Cardiac septum (tissue), 1 donor: Measurements from ENCODE around the gene ACSM6. TPM values are rescaled to one million over a fixed set of nuclear protein-coding genes. Genes with fewer than 3 reads are reported as not detected.
A peak's percentile ranks its signal among the peaks of the same experiment; 100 is the strongest.
"Not testable (repeated sequence)": the region's sequence is repeated elsewhere in the genome, so short reads cannot be mapped to it uniquely, and the experiment has no call there.

Source experiments
- DNase-seq: peaks from one replicate; pipeline ENCODE4 v3.0.0-alpha.2; 2020; ENCODE audit warnings: low spot score
- intact Hi-C: fragments of 100-400 bp; cut with DNase I; formaldehyde crosslinking; loops from one replicate; pipeline ENCODE4 v1.14.0; 2022
- long read RNA-seq: library from polyadenylated mRNA; unstranded; transcript quantifications from one replicate; pipeline ENCODE4 v2.0.0, GENCODE V29; 2021
- total RNA-seq: library from RNA; stranded (reverse); fragmentation: NEBNext Ultra II Directional; extraction: Animal tissue kit (Norgen Biotek cat#: 25700); gene quantifications from one replicate; pipeline ENCODE4 v1.2.1, GENCODE V29; 2021
- donor health status: DM: no; HTN: no; CAD: no.

The ACSM6 gene
- total RNA-seq, result 0.30 TPM
- long read RNA-seq, partial matches to known transcripts, result 0 of 5 reads
- long read RNA-seq, other reads (novel, unspliced or antisense), result 5 of 5 reads

DNA sequence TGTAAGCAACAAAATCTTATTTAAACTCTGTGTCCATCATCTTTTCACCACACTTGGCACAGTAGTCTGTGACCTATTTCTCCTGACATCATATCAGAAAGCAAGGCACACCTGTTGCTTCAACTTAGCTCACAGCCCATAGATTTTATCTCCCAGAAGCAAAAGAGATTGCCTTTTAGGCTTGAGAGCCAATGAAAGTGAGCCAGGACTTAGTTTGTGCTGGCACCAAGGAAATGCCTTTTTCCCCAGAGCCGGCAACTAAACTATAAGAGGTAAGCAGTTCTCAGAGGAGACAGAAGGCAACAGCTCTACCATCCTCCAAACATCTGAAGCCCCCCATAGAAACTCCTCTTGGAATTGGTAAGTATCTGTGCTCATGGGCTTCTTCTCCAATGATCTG, at the start of gene ACSM6:
Gene ACSM6 (plus strand): TSS at position 295 of the 400 bp plus-strand sequence. CDS start 248 bp downstream, outside the sequence.
- no peak for DNase-seq
- intact Hi-C loops, result no loop called here

- intact Hi-C loops, result no loop called here
- DNase-seq, result no peak
These were observed 25.3 kb upstream of the ACSM6 start for GRCh38 chr10:95168694-95169093.

DNA sequence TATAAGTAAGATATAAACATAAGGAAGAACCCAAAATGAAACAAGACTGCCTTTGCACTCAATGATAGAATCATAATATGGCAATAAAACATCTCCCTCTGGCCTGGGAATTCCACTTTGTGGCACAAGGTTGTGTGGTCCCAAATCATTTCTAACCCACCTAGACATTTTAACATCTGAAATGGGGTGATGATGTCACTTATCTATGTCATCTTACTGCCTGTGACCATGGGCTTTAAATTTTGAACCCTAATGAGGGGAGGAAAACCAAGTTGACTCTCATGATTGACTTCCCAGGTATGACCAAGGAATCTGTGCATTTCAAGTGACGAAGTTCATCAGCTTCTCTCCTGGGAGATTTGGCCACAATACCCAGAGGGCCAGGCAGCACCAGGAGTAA, 24.5 kb upstream of the ACSM6 start:
- DNase-seq, result no peak
- intact Hi-C loops, result no loop called here

DNA sequence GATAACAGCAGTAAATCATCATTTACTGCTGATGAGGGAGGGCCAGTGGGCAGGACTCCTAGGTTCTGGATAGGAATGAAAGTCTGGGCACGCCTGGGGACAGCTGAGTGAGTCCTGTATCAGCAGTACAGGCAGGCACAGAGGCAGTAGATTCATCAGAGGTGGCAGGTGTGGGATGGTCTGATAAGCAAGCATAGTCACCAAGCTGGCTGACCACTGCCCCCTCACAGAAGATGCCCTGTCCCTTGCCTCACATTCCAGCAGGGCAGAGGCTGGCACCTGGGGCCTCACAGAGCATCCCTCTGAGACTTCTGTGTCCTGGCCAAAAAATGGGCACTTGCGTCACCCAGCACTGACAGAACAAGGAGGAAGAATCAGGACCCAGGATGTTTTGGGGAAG, 23.2 kb upstream of the ACSM6 start:
- intact Hi-C loops, result no loop called here
- DNase-seq, result no peak

DNA sequence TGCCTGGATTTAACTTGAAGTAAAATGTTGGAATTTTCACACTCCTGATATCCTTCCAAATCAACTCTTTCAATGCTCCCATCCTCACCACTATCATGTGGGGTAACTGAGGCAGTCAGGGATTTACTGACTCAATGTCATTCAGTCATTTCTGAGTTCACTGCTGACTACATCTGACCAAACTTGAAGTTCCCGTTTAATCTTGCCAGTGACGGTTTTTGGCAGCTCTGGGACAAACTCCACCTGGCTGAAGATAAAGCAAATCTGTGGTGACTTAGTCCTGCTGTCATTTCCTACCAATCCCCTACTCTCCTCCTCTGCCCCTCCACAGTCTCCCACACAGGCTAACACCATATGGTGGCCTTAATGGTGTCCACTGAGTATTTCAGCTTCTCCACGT, 22.7 kb upstream of the ACSM6 start:
- intact Hi-C loops, result no loop called here
- DNase-seq, result no peak

- intact Hi-C loops, result no loop called here
- DNase-seq, result no peak
These were observed 21.2 kb upstream of the ACSM6 start for GRCh38 chr10:95172851-95173250.

GRCh38 chr10:95176101-95176500, 17.9 kb upstream of the ACSM6 start:
- intact Hi-C loops, result no loop called here
- DNase-seq, result no peak

DNA sequence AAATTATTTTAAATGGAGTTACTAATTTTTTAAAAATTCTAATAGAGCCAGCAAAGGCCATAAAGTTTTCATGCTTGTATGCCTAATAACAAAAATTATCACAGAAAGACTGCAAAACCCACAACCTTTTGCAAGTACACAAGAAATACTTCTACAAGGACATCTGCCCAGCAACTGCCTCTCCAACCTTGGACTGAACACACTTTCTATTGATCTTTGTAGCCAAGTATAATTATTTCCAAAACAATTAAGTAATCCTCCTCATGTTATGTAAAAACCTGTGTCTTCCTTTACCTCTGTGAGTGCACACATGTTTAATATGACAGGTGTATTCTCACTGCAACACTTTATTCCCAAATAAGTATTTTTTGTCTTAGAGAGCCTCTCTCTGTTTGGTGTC, 16.6 kb upstream of the ACSM6 start:
- no peak for DNase-seq
- intact Hi-C loops, result no loop called here

DNA sequence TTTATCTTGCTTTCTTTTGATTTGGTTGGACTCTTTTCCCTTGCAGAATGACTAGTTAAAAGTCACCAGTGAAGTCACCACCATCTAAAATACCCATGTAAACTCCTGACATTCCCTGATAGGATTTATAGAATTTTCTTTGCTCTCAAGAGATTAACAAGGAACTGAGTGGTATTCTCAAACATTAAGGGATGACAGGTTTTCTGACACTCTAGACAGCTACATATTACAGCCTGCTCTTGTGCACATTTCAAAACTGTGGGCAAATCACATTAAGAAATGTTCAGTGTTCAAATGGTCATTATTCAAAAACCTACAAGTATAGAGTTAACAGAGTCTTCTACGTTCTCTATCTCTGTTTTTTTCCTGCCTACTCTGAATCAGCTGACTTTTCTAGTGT, 15.8 kb upstream of the ACSM6 start:
- no peak for DNase-seq
- intact Hi-C loops, result no loop called here

DNA sequence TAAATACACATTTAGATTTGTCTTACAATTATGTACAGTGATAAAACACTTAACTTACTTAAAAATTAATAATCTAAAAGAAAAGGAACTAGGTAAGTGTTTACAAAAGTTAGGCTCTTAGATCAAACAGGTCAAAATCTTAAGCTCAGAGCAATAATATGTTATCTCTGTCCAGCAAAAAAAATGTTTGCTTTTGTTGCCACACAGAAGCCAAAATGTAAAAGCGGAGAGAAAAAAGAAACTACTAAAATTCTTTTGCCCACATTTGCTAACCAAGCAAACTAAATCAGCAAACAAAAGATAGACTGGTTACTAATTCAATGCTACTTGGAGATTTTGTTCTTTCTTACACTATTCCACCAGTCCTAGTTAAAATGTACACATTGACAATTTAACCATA, 15.2 kb upstream of the ACSM6 start:
- no peak for DNase-seq
- intact Hi-C loops, result no loop called here

- intact Hi-C loops, result loop anchor here (5.0 kb wide), 1 partner anchor 181 kb away; no protein-coding TSS in a partner anchor
- DNase-seq, result no peak
These were observed 12.3 kb upstream of the ACSM6 start for GRCh38 chr10:95181726-95182125.

DNA sequence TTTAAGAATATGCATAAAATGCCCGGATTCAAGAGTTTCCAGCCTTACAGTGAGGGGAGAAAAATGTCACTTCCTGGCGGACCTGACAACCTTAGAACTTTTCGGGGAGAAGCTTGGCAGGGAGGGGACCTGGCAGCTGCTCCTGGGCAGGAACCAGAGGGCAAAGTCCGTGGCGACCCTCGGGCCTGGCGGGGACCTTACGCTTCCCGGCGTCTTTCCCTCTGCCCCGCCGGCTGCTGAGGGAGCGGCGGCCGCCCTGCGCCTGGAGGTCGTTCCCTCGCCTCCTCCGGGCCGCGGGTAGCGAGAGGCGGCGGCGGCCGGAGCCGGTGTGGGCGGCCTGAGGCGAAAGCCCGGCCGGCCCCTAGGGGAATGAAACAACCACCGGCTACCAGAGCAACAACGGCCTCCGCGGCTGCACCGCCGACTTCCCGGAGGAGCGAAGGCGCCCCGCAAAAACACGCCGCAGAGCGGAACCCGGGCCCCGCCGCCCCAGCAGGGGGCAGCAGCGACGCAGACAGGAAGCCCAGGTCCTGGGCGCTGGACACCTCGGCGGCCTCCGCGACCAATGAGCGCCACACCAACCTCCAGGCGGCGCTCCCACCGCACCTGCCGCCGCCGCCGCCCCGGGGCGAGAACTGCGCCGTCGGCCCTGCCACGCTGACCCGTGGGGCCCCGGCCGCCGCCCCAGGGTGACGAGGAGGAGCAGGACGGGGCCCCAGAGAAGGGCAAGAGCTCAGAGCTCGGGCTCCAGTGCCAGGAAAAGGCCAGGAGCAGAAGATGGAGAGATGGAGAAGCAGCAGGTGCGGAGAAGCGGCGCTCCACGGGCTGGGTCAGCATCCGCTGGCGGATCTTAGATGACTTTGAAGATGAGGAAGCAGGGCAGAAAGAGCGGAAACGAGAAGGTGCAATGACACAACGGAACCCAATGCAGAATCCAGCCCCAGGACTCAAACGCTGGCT, 10.5 kb upstream of the ACSM6 start:
- intact Hi-C loops, result loop anchor here (5.0 kb wide), 1 partner anchor 179 kb away; no protein-coding TSS in a partner anchor
- DNase-seq, result peak; percentile 95

DNA sequence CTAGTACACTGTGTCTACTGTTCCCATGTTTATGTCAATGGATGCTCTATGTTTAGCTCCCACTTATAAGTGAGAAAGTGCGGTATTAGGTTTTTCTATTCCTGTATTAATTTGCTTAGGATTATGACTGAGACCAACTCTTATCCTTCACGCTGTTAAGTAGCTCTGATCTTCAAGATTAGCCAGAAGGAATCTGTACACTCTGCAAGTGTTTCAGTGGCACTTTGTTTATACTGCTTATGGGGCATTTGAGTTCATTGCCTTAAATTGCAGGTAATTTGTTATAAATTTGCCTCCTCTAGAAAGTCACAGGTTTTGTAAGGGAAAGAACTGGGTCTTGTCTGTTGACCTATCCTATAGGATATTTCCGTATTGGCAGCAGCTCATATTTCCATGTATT, 6.4 kb upstream of the ACSM6 start:
- intact Hi-C loops, result no loop called here
- DNase-seq, result no peak

GRCh38 chr10:95188593-95188992, 5.4 kb upstream of the ACSM6 start:
- intact Hi-C loops, result no loop called here
- DNase-seq, result no peak

DNA sequence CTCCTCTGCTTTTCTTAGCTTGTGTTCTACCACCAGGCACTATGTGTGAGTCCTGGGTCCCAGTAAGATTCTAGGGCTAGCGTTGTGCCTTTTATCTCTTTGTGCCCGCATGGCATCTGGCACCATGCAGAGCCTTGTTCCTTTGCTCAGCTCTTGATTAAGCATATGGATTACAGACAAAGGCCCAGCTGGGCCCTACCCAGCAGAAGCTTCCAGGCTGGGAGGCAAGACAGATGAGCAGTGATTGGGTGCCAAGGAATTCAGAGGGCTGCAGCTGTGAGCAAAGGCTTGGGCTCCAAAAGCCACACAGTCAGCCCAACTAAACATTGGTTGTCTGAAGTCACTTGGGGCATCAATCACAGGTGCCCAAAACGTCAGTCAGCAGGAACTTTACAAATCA, 2.0 kb downstream of the ACSM6 start:
- no peak for DNase-seq
- intact Hi-C loops, result no loop called here

DNA sequence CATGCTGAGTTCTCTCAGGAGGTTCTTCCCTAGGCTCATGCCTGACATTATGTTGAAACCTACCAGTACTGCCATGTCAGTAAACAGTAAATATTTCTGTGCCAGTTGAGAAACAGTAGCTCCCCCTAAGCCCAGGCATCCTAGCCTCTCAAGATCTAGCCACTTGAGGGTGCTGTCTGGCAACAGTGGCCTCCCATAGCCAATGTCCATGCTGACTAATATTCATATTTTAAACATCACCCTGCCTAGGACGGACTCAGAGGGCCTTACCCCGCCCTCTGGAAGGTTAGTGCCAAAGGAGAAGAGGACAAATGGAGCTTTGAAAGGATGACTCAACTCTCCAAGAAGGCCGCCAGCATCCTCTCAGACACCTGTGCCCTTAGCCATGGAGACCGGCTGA, 7.7 kb downstream of the ACSM6 start:
- DNase-seq, result no peak
- intact Hi-C loops, result no loop called here

- DNase-seq, intact Hi-C loops: not testable (repeated sequence)
These were observed 8.8 kb downstream of the ACSM6 start for GRCh38 chr10:95202865-95203264.

GRCh38 chr10:95208702-95209391, 14.8 kb downstream of the ACSM6 start:
- no peak for DNase-seq
- intact Hi-C loops, result no loop called here

DNA sequence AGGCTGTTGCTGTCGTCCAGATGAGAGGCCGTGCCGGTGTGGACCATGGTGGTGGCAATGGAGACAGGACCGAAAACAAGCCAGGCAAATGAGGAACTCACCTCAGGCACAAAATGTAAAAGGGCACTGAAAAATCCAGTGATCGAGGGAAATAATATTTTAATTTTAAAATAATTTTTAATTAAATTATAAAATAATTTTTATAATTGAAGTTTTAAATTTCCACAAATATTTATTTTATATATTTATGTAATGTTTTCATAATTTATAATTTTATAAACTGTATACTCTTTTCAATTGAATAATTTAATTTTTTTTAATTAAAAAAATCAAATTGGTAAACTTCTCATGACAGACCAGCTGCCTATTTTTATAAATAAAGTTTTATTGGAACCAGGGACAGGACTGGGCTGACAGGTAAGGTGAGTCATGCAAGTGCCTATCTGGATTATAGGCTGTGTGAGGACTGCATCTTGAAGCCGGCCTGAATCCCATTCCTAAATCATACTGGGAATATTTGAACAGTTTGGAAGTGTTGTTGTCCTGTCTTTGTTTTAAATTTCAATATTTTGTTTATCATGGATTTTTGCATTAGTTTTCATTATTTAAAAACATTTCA, 15.6 kb downstream of the ACSM6 start:
- DNase-seq, result no peak
- intact Hi-C loops, result no loop called here

DNA sequence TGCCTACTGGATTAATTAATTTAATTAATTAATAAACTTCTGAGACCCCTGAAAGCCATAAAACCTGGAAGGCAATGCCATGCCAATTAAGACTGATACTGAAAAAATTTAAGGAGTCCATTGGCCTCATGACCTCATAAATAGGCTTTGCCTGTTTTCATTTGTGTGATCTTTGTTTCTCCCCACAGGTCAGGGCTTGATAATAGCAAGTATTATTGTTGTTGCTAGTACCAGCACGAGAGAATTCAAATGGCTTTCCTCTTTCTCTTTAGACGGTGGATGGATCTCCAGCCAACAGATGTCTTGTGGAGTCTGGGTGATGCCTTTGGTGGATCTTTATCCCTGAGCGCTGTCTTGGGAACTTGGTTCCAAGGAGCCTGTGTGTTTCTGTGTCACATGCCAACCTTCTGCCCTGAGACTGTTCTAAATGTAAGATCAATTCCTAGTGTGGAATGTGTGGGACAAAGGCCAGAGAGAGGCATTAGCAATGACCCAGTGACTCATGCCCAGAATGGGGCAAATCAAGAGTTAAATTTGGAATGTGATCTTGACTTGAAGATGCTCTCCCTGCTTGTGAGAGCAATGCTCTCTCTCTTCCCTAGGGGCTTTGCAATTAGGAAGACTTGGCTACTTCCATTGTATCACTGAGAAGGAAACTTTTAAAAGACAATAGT, 17.7 kb downstream of the ACSM6 start:
- intact Hi-C loops, result no loop called here
- no peak for DNase-seq
